ENCODE measurements around the gene PRMT1. TPM values are rescaled to one million over a fixed set of nuclear protein-coding genes. Genes with fewer than 3 reads are reported as not detected.

Gene PRMT1
- total RNA-seq, 1 experiment from 2014 or later: 505 TPM

DNA sequence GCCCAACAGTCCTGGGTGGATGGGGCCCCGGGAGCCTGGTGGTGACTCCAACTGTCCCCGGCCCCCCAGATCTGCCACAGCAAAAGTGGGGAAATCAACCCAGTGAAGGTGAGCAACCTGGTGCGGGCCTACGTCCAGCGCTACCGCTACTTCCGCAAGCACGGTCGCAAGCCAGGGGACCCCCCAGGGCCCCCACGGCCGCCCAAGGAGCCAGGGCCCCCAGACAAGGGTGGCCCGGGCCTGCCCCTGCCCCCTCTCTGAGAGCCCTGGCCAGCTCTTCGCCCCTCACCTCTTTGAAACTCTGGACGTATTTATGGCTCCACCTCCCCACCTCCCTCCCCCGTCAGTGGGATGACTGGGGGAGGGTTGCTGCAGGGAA, 18.9 kb upstream of the PRMT1 start:
- DNase-seq: no peak
- Histone ChIP-seq H3K4ac (ENCODE audit: low read depth, low read length) (no peak overlapping the region), H4K5ac (ENCODE audit: insufficient read length, low read depth, low read length) (no peak overlapping the region), H3K4me2 (ENCODE audit: insufficient read depth, insufficient read length, low read length) (no peak overlapping the region), H3K27ac (ENCODE audit: insufficient read length, low read depth, low read length) (no peak overlapping the region), H4K20me1 (ENCODE audit: control insufficient read depth, insufficient read depth, insufficient read length) (no peaks in the 10 kb centered on the region), H3K56ac (ENCODE audit: insufficient read length, low read depth, low read length) (no peak overlapping the region), H2AFZ (ENCODE audit: low read length) (no peak overlapping the region), H3K9me3 (ENCODE audit: control insufficient read depth, low read depth, low read length) (no peaks in the 10 kb centered on the region), H2BK5ac (ENCODE audit: insufficient read length, low read length) (no peak overlapping the region), H3K27me3 (ENCODE audit: insufficient read depth, low read length) (no peaks in the 10 kb centered on the region), H2BK12ac (ENCODE audit: insufficient read length, low read depth, low read length) (no peak overlapping the region), H2AK5ac (ENCODE audit: insufficient read length, low read length) (no peak overlapping the region), H3K79me1 (ENCODE audit: insufficient read depth, low read depth, low read length, poor library complexity, severe bottlenecking) (no peaks in the 10 kb centered on the region), H3T11ph (ENCODE audit: low read length) (no peak overlapping the region), H2BK120ac (ENCODE audit: low read depth, low read length, poor library complexity, severe bottlenecking) (no peak overlapping the region), H3K23ac (ENCODE audit: insufficient read length, low read depth, low read length) (no peak overlapping the region), H2BK15ac (ENCODE audit: low read depth, low read length) (no peak overlapping the region), H3K9ac (ENCODE audit: extremely low read depth, insufficient read length, low read length) (no peak overlapping the region), H4K8ac (replicated peaks; ENCODE audit: insufficient read length, low read depth, low read length) (no peak overlapping the region), H3K18ac (ENCODE audit: insufficient read length, low read depth, low read length) (no peak overlapping the region), H2BK20ac (ENCODE audit: low read depth, low read length, poor library complexity, severe bottlenecking) (no peak overlapping the region), H3K23me2 (ENCODE audit: insufficient read length, low read depth, low read length, poor library complexity, severe bottlenecking) (no peaks in the 10 kb centered on the region), H3K79me2 (ENCODE audit: insufficient read depth, low read length) (no peaks in the 10 kb centered on the region), H3K14ac (ENCODE audit: insufficient read depth, low read length) (no peak overlapping the region), H3K4me1 (ENCODE audit: insufficient read depth, low read length) (no peaks in the 10 kb centered on the region), H4K91ac (ENCODE audit: insufficient read length, low read depth, low read length) (no peak overlapping the region)
- H3K9me3 Mint-ChIP-seq: peaks cover 7% of the 10 kb centered on the region in 2 experiments; a peak in 4 of 5 replicates
- H3K4me1 Mint-ChIP-seq: peaks cover 19 to 27% of the 10 kb centered on the region in 2 experiments
- TF ChIP-seq, protein P1, sequence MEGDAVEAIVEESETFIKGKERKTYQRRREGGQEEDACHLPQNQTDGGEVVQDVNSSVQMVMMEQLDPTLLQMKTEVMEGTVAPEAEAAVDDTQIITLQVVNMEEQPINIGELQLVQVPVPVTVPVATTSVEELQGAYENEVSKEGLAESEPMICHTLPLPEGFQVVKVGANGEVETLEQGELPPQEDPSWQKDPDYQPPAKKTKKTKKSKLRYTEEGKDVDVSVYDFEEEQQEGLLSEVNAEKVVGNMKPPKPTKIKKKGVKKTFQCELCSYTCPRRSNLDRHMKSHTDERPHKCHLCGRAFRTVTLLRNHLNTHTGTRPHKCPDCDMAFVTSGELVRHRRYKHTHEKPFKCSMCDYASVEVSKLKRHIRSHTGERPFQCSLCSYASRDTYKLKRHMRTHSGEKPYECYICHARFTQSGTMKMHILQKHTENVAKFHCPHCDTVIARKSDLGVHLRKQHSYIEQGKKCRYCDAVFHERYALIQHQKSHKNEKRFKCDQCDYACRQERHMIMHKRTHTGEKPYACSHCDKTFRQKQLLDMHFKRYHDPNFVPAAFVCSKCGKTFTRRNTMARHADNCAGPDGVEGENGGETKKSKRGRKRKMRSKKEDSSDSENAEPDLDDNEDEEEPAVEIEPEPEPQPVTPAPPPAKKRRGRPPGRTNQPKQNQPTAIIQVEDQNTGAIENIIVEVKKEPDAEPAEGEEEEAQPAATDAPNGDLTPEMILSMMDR (conservative IDR thresholded peaks at IDR 0.05): no peak
- H3K36me3 Mint-ChIP-seq (ENCODE audit: insufficient read depth in 1 of 3, low read depth in 3 of 3): peaks cover 54 to 92% (median 90%) of the 10 kb centered on the region in 3 experiments
- H3K4me3 Mint-ChIP-seq: no peak overlapping the region
- no peaks in the 10 kb centered on the region for H3K27me3 Mint-ChIP-seq (ENCODE audit: low read depth)
- no CpG with 5 or more reads among the region's 15 CpGs for WGBS (ENCODE audit: extremely low coverage, insufficient read length, low lambda C conversion rate)
- H3K27ac Mint-ChIP-seq: peak overlapping the region in 1 of 3 experiments; percentile 92; a peak in 1 of 7 replicates

Data from H9 (cell line).